GM12874 (cell line): Measurements from ENCODE around the gene NINL.

Experiments used
- CTCF ChIP-seq: IDR thresholded peaks from 2 replicates; pipeline ENCODE4 v1.5.1; 2011; ENCODE audit warnings: low read depth, mild to moderate bottlenecking, control low read depth, low read length, moderate library complexity; ENCODE audit not compliant: insufficient read depth

NINL gene

GRCh38 chr20:25491446-25492038 lies 93.8 kb downstream of the NINL start:
- no peak for TF ChIP-seq CTCF

GRCh38 chr20:25490656-25491445 lies 94.5 kb downstream of the NINL start:
- TF ChIP-seq CTCF, result no peak

GRCh38 chr20:25489221-25489871 lies 96.0 kb downstream of the NINL start:
- TF ChIP-seq CTCF, result no peak

- TF ChIP-seq CTCF, result no peak
Measured at GRCh38 chr20:25487975-25488374, 97.4 kb downstream of the NINL start.

- no peak for TF ChIP-seq CTCF
Measured at GRCh38 chr20:25487306-25487705, 98.0 kb downstream of the NINL start.

- TF ChIP-seq CTCF, result no peak
Measured at GRCh38 chr20:25486377-25486776, 99.0 kb downstream of the NINL start.

GRCh38 chr20:25485872-25486271 lies 99.5 kb downstream of the NINL start:
- no peak for TF ChIP-seq CTCF
